Osteoblast (primary cell): ENCODE data around the gene USF2. TPM values are rescaled to one million over a fixed set of nuclear protein-coding genes. Genes with fewer than 3 reads are reported as not detected.
"Not testable (repeated sequence)": the region's sequence is repeated elsewhere in the genome, so short reads cannot be mapped to it uniquely, and the experiment has no call there.

Experiments
- DNase-seq: peaks from one replicate; pipeline ENCODE4 v3.0.0; 2011; ENCODE audit warnings: low spot score, mixed read lengths; ENCODE audit not compliant: insufficient read length; ENCODE audit errors: missing footprints
- H2AFZ ChIP-seq: 2 replicates; pipeline ENCODE4 v1.6.0; 2011; ENCODE audit warnings: mild to moderate bottlenecking, low read length
- H3K27ac ChIP-seq: 2 replicates; pipeline ENCODE4 v1.5.1; 2011; ENCODE audit warnings: mild to moderate bottlenecking, low read depth, low read length, moderate library complexity
- H3K27me3 ChIP-seq: 2 replicates; pipeline ENCODE4 v1.6.0; 2012; ENCODE audit warnings: mild to moderate bottlenecking, control low read depth, inconsistent platforms, low read length, moderate library complexity; ENCODE audit not compliant: insufficient read depth
- H3K36me3 ChIP-seq: 2 replicates; pipeline ENCODE4 v1.5.1; 2011; ENCODE audit warnings: mild to moderate bottlenecking, low read length, control low read depth, moderate library complexity; ENCODE audit not compliant: insufficient read depth
- H3K4me1 ChIP-seq: 2 replicates; pipeline ENCODE4 v1.5.1; 2011; ENCODE audit warnings: mild to moderate bottlenecking, low read length, control low read depth, moderate library complexity; ENCODE audit not compliant: insufficient read depth
- H3K4me2 ChIP-seq: 2 replicates; pipeline ENCODE4 v1.6.0; 2011; ENCODE audit warnings: mild to moderate bottlenecking, low read length; ENCODE audit not compliant: insufficient read depth
- H3K4me3 ChIP-seq: fragments of 200-600 bp; sonication (generic); 3 replicates; pipeline ENCODE4 v1.5.1; 2012; ENCODE audit warnings: mild to moderate bottlenecking, low read length, inconsistent platforms; ENCODE audit not compliant: insufficient read depth
- H3K79me2 ChIP-seq: 2 replicates; pipeline ENCODE4 v1.6.0; 2012; ENCODE audit warnings: mild to moderate bottlenecking, low read length, control low read depth, inconsistent platforms; ENCODE audit not compliant: insufficient read depth
- H3K9me3 ChIP-seq: 2 replicates; pipeline ENCODE4 v1.5.1; 2011; ENCODE audit warnings: low read depth, low read length, control low read depth
- H4K20me1 ChIP-seq: 2 replicates; pipeline ENCODE4 v1.6.0; 2012; ENCODE audit warnings: mild to moderate bottlenecking, low read length, control low read depth; ENCODE audit not compliant: insufficient read depth
- total RNA-seq: library from RNA; depleted of rRNA; stranded (reverse); fragments of >200 nt; gene quantifications from 2 replicates; pipeline ENCODE4 v1.2.3, GENCODE V29; 2012
- TF ChIP-seq, protein P1 (sequence below): IDR thresholded peaks from 2 replicates; pipeline ENCODE4 v1.5.1; 2011; ENCODE audit warnings: mild to moderate bottlenecking, low read depth, low read length, moderate library complexity; ENCODE audit errors: extremely low read depth

Gene USF2
- total RNA-seq, 1 donor: 66.2 TPM

DNA sequence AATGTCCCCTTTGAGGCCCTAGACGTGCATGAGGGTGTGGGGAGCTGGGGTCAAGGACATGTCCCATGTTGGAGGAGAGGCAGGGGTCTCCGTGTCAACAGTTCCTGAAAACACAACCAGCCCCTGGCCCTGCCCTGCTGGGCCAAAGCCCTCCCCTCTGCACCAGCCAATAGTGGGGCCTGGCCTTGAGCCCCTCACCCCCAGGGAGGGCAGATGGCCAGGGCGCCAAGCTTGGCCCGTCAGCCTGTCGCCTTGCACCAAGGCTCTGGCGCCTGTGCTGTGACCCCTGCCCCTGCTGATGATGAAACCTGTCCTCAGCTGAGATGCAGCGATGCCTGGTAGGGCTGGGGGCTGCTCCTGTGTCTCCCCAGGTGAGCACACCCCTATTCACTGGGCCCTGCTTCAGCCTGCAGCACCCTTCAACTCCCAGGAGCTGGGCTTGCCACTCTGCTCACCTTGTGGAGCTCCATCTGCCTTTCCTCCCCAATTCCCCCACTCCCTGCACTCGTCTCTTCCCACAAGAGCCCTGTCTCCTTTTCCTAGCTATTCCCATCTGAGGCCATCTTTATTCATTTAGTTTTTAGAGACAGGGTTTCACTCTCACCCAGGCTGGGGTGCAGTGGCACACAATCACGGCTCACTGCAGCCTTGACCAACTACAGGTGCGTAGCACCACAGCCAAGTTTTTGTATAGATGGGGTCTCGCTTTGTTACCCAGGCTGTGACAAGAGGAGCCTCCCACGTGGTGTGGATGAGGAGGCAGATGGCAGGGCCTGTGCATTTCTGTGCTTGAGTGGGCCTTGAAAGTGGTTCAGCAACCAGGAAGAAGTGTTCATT is 11.4 kb downstream of the USF2 start:
- Histone ChIP-seq H3K9me3 (no peaks in the 10 kb centered on the region), H4K20me1 (no peaks in the 10 kb centered on the region), H2AFZ (no peak overlapping the region), H3K4me1 (no peaks in the 10 kb centered on the region), H3K79me2 (no peaks in the 10 kb centered on the region), H3K4me3 (no peak overlapping the region), H3K27me3 (peaks cover 19% of the 10 kb centered on the region), H3K4me2 (no peak overlapping the region), H3K36me3 (peaks cover 14% of the 10 kb centered on the region), H3K27ac (no peak overlapping the region)
- TF ChIP-seq, protein P1, sequence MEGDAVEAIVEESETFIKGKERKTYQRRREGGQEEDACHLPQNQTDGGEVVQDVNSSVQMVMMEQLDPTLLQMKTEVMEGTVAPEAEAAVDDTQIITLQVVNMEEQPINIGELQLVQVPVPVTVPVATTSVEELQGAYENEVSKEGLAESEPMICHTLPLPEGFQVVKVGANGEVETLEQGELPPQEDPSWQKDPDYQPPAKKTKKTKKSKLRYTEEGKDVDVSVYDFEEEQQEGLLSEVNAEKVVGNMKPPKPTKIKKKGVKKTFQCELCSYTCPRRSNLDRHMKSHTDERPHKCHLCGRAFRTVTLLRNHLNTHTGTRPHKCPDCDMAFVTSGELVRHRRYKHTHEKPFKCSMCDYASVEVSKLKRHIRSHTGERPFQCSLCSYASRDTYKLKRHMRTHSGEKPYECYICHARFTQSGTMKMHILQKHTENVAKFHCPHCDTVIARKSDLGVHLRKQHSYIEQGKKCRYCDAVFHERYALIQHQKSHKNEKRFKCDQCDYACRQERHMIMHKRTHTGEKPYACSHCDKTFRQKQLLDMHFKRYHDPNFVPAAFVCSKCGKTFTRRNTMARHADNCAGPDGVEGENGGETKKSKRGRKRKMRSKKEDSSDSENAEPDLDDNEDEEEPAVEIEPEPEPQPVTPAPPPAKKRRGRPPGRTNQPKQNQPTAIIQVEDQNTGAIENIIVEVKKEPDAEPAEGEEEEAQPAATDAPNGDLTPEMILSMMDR: no peak
- DNase-seq: peak; percentile 82

DNA sequence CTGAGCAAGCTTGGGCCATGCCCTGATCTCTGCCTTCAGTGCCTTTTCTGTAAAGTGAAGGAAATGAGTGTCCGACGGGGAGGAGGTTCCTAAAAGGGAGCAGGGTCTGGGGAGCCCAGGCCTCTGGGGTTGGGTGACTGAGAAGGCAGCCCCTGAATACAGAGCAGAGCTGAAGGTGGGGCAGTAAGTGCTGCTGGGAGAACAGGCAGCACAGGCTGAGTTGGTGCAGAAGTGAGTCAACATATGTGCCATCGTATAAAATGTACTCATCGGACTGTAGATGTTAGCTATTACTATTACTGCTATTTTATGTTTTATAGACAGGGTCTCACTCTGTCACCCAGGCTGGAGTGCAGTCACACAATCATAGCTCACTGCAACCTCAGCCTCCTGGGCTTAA is 12.5 kb downstream of the USF2 start:
- peak; percentile 79 for DNase-seq
- no peaks in the 10 kb centered on the region for H3K9me3 ChIP-seq

DNA sequence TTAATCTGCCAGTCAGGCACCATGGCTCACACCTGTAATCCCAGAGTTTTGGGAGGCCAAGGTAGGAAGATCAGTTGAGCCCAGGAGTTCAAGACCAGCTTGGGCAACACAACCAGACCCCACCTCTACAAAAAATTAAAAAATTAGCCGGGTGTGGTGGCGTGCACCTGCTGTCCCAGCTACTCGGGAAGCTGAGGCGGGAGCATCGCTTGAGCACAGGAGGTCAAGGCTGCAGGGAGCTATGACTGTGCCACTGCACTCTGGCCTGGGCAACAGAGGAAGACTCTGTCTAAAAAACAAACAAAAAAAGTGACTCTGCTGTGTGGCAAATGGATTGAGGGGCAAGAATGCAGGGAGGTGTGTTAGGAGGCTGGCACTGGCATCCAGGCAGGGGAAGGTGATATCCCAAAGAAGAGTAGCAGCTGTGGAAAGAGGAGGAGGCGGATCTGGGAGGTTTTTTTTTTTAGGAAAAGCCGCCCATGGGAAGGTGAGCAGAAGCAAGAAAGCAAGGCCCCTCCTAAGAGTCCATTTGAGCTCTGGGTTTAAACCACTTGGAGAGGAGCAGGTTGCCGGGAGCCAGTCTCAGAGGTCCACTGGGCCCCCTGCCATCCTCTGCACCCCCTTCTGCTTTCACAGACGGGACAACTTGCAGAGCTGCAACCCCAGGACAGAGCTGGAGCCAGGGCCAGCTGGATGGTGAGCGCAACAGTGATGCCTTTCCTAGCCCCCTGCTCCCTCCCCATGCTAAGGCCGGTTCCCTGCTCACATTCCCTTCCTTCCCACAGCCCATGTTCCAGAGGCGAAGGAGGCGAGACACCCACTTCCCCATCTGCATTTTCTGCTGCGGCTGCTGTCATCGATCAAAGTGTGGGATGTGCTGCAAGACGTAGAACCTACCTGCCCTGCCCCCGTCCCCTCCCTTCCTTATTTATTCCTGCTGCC is 15.7 kb downstream of the USF2 start:
- peak; percentile 25 for DNase-seq
- H3K4me2 ChIP-seq: no peak overlapping the region
- no peak overlapping the region for H2AFZ ChIP-seq
- H3K4me3 ChIP-seq: no peak overlapping the region
- no peaks in the 10 kb centered on the region for H3K36me3 ChIP-seq
- no peaks in the 10 kb centered on the region for H4K20me1 ChIP-seq
- TF ChIP-seq, protein P1: no peak
- H3K4me1 ChIP-seq: no peaks in the 10 kb centered on the region
- H3K9me3 ChIP-seq: no peaks in the 10 kb centered on the region
- H3K79me2 ChIP-seq: no peaks in the 10 kb centered on the region
- H3K27me3 ChIP-seq: peaks cover 25% of the 10 kb centered on the region
- H3K27ac ChIP-seq: no peak overlapping the region

More for the DNA sequence above, 12.5 kb downstream of the USF2 start:
- Histone ChIP-seq H4K20me1 (no peaks in the 10 kb centered on the region), H3K4me3 (no peak overlapping the region), H3K36me3 (peaks cover 4% of the 10 kb centered on the region), H3K79me2 (no peaks in the 10 kb centered on the region), H2AFZ (no peak overlapping the region), H3K4me1 (no peaks in the 10 kb centered on the region), H3K4me2 (no peak overlapping the region), H3K27ac (no peak overlapping the region), H3K27me3 (peaks cover 19% of the 10 kb centered on the region)
- TF ChIP-seq, protein P1: no peak

GRCh38 chr19:35285095-35285449 is 16.3 kb downstream of the USF2 start:
- TF ChIP-seq, protein P1: no peak
- DNase-seq: no peak
- H3K27me3 ChIP-seq: peaks cover 25% of the 10 kb centered on the region
- H3K4me1 ChIP-seq: no peaks in the 10 kb centered on the region
- no peak overlapping the region for H3K4me3 ChIP-seq
- H2AFZ ChIP-seq: no peak overlapping the region
- no peaks in the 10 kb centered on the region for H4K20me1 ChIP-seq
- no peaks in the 10 kb centered on the region for H3K36me3 ChIP-seq
- H3K27ac ChIP-seq: no peak overlapping the region
- H3K9me3 ChIP-seq: no peaks in the 10 kb centered on the region
- H3K79me2 ChIP-seq: no peaks in the 10 kb centered on the region
- no peak overlapping the region for H3K4me2 ChIP-seq

DNA sequence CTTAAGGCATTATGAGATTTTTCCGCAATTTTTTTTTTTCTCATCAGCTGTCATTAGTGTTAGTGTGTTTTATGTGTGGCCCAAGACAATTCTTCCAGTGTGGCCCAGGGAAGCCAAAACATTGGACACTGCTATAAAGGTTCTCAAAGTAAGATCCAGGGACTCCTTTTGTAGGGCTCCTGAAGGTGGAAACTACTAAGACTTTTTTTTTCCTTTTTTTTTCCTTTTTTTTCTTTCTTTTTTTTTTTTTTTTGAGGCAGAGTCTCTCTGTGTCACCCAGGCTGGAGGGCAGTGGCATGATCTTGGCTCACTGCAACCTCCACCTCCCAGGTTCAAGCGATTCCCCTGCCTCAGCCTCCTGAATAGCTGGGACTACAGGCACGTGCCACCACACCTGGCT is 16.7 kb downstream of the USF2 start:
- H3K4me3 ChIP-seq, H2AFZ ChIP-seq, DNase-seq, H4K20me1 ChIP-seq, H3K4me2 ChIP-seq, H3K9me3 ChIP-seq, H3K36me3 ChIP-seq, H3K27ac ChIP-seq, H3K4me1 ChIP-seq, H3K79me2 ChIP-seq: not testable (repeated sequence)
- H3K27me3 ChIP-seq: peaks cover 28% of the 10 kb centered on the region
